Mesendoderm (in vitro differentiated cells): ENCODE data around the gene RAPGEF6.

Experiments
- DNase-seq: peaks from one replicate; pipeline ENCODE4 v3.0.0; 2013
- H2AK5ac ChIP-seq: 2 replicates; pipeline ENCODE4 v1.6.1; 2013; ENCODE audit warnings: low read length, inconsistent platforms
- H2BK120ac ChIP-seq: 2 replicates; pipeline ENCODE4 v1.6.1; 2013; ENCODE audit warnings: low read depth, mild to moderate bottlenecking, low read length, moderate library complexity, mixed read lengths
- H2BK15ac ChIP-seq: replicated peaks from 2 replicates; pipeline ENCODE4 v1.6.1; 2013; ENCODE audit warnings: low read depth, mild to moderate bottlenecking, moderate library complexity
- H2BK5ac ChIP-seq: 2 replicates; pipeline ENCODE4 v1.6.1; 2013; ENCODE audit warnings: low read length, inconsistent platforms
- H3K18ac ChIP-seq: 2 replicates; pipeline ENCODE4 v1.6.1; 2013; ENCODE audit warnings: mild to moderate bottlenecking, low read length, mixed read lengths
- H3K23ac ChIP-seq: one replicate; pipeline ENCODE4 v1.6.1; 2013; ENCODE audit warnings: low read length
- H3K27ac ChIP-seq: 2 replicates; pipeline ENCODE4 v1.5.1; 2013; ENCODE audit warnings: low read depth, mild to moderate bottlenecking, inconsistent platforms, low read length, moderate library complexity
- H3K27me3 ChIP-seq: 2 replicates; pipeline ENCODE4 v1.6.1; 2013; ENCODE audit warnings: low read length, control low read depth, mild to moderate bottlenecking, inconsistent platforms; ENCODE audit not compliant: insufficient read depth, poor library complexity
- H3K36me3 ChIP-seq: 2 replicates; pipeline ENCODE4 v1.6.1; 2013; ENCODE audit warnings: low read length, inconsistent platforms; ENCODE audit not compliant: control insufficient read depth, insufficient read depth
- H3K4ac ChIP-seq: one replicate; pipeline ENCODE4 v1.6.1; 2013; ENCODE audit warnings: low read depth, mild to moderate bottlenecking, low read length, moderate library complexity
- H3K4me1 ChIP-seq: 2 replicates; pipeline ENCODE4 v1.6.1; 2013; ENCODE audit warnings: low read depth, low read length, inconsistent platforms; ENCODE audit not compliant: control insufficient read depth
- H3K4me2 ChIP-seq: 2 replicates; pipeline ENCODE4 v1.6.1; 2013; ENCODE audit warnings: low read length
- H3K4me3 ChIP-seq: 2 replicates; pipeline ENCODE4 v1.5.1; 2013; ENCODE audit warnings: mild to moderate bottlenecking, low read length
- H3K56ac ChIP-seq: one replicate; pipeline ENCODE4 v1.6.1; 2013; ENCODE audit warnings: low read length
- H3K79me1 ChIP-seq: 2 replicates; pipeline ENCODE4 v1.6.1; 2013; ENCODE audit warnings: low read length, inconsistent platforms
- H3K79me2 ChIP-seq: 2 replicates; pipeline ENCODE4 v1.6.1; 2013; ENCODE audit warnings: mild to moderate bottlenecking, low read length; ENCODE audit not compliant: control insufficient read depth, insufficient read depth
- H3K9ac ChIP-seq: 2 replicates; pipeline ENCODE4 v1.6.1; 2013; ENCODE audit warnings: low read length, inconsistent platforms
- H4K5ac ChIP-seq: one replicate; pipeline ENCODE4 v1.6.1; 2013; ENCODE audit warnings: low read length
- H4K8ac ChIP-seq: one replicate; pipeline ENCODE4 v1.6.1; 2013; ENCODE audit warnings: low read depth, mild to moderate bottlenecking, control low read depth, low read length, moderate library complexity
- WGBS: extraction: QIAGEN DNeasy Blood & Tissue Kit; methylation state at CpG from one replicate; pipeline ENCODE4 v1.1.7; 2013; ENCODE audit warnings: low lambda C conversion rate, missing lambda C conversion rate; ENCODE audit not compliant: insufficient coverage; ENCODE audit errors: extremely low coverage; 5-methylcytosine and 5-hydroxymethylcytosine counted together

RAPGEF6 gene

DNA sequence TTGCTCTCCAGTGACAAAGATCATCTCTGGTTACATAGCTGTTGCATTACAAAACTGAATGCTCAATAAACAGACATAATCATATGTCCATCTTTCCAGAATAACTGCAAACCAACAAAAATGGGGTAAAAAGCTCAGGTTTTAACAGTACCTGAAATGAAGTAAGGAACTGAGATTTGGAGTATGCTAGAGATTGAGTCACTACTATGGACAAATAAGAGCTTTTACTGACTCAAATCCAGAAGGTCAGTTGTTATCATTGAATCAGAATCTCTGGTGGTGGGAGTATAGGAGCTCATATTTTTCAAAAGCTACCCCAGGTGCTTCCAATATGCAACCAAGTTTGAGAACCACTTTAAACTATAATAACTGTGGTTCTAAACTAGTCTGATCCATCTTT lies 4.1 kb upstream of the RAPGEF6 start:
- no peak overlapping the region for H4K5ac ChIP-seq
- H2BK5ac ChIP-seq: no peak overlapping the region
- H3K4me2 ChIP-seq: no peak overlapping the region
- H2BK120ac ChIP-seq: no peak overlapping the region
- no peaks in the 10 kb centered on the region for H3K79me1 ChIP-seq
- H3K18ac ChIP-seq: no peak overlapping the region
- H2BK15ac ChIP-seq: no peak overlapping the region
- no peak overlapping the region for H4K8ac ChIP-seq
- H3K23ac ChIP-seq: no peak overlapping the region
- no peak overlapping the region for H3K9ac ChIP-seq
- DNase-seq: no peak
- H3K56ac ChIP-seq: no peak overlapping the region
- no peaks in the 10 kb centered on the region for H3K36me3 ChIP-seq
- peaks cover 6% of the 10 kb centered on the region for H3K79me2 ChIP-seq
- no peaks in the 10 kb centered on the region for H3K4me1 ChIP-seq
- H2AK5ac ChIP-seq: no peak overlapping the region
- no peaks in the 10 kb centered on the region for H3K27me3 ChIP-seq
- no peak overlapping the region for H3K27ac ChIP-seq
- no peak overlapping the region for H3K4me3 ChIP-seq
- no peak overlapping the region for H3K4ac ChIP-seq

DNA sequence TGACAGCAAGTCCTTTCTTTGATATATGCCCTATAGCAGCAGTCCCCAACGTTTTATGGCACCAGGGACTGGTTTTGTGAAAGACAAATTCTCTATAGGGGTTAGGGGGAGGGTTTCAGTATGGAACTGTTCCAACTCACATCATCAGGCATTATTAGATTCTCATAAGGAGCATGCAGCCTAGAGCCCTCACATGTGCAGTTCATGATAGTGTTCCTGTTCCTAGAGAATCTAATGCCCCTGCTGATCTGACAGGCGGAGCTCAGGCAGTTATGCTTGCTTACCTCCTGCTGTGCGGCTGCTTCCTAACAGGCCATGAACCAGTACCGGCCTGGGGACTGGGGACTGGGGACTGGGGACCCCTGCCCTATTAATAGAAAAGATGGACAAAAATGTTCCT lies 2.7 kb upstream of the RAPGEF6 start:
- no peak overlapping the region for H3K9ac ChIP-seq
- no CpG with 5 or more reads among the region's 4 CpGs for WGBS
- no peaks in the 10 kb centered on the region for H3K27me3 ChIP-seq
- H4K5ac ChIP-seq: no peak overlapping the region
- H3K36me3 ChIP-seq: no peaks in the 10 kb centered on the region
- H3K4me1 ChIP-seq: peaks cover 1% of the 10 kb centered on the region
- peaks cover 1% of the 10 kb centered on the region for H3K79me1 ChIP-seq
- H2BK120ac ChIP-seq: no peak overlapping the region
- no peak for DNase-seq
- H3K56ac ChIP-seq: no peak overlapping the region
- no peak overlapping the region for H3K27ac ChIP-seq
- no peak overlapping the region for H3K4me2 ChIP-seq
- no peak overlapping the region for H3K18ac ChIP-seq
- no peak overlapping the region for H3K23ac ChIP-seq
- H2BK15ac ChIP-seq: no peak overlapping the region
- no peak overlapping the region for H3K4ac ChIP-seq
- no peak overlapping the region for H2BK5ac ChIP-seq
- H2AK5ac ChIP-seq: no peak overlapping the region
- no peak overlapping the region for H3K4me3 ChIP-seq
- no peak overlapping the region for H4K8ac ChIP-seq
- peaks cover 19% of the 10 kb centered on the region for H3K79me2 ChIP-seq

DNA sequence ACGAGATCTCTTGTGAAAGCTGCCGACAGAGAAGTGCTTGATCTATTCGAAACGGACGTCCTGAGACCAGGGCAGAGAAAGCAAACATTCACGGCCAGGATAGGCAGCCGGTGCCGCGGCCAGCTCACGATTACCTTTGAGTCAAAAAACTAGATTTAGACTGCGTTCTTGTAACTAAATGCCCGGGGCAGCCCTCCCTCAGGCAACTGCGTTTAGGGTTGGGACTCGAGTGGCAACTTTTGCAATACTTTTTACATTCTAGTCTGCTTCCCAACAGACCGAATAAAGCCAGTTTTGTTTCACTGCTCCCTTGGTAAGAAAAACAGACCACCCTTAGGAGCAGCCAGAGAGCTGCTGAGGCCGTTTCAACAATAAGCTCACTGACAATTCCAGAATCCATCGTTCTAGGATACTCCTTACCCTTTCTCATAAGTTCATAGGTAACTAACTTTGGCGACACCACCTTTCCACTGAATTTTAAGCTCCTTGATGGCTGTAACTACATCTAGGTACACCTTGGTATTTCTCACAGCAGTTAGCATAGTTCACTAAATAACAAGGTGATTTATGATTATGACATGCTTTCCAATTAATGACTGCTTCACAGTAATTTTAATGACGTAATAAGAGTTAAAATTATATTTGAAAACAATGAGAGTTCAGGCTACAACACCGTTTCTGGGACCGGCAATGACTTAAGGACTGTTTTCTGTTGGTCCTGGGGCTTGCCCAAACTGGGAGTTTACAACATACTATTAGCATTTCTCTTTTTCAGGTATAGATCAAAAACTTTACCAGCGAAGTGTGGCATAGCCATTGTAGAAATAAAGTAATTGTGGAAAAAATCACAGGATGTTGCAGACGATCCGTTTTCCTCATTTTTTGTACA lies 899 bp upstream of the RAPGEF6 start:
- H2BK120ac ChIP-seq: no peak overlapping the region
- WGBS: no CpG with 5 or more reads among the region's 24 CpGs
- H3K9ac ChIP-seq: peak overlapping the region; percentile 73
- peaks cover 1% of the 10 kb centered on the region for H3K4me1 ChIP-seq
- peak overlapping the region; percentile 77 for H3K4me2 ChIP-seq
- H3K23ac ChIP-seq: peak overlapping the region; percentile 48
- H4K5ac ChIP-seq: no peak overlapping the region
- peak overlapping the region; percentile 97 for H3K18ac ChIP-seq
- H2AK5ac ChIP-seq: no peak overlapping the region
- H3K27me3 ChIP-seq: no peaks in the 10 kb centered on the region
- H2BK5ac ChIP-seq: no peak overlapping the region
- H3K56ac ChIP-seq: peak overlapping the region; percentile 94
- H3K79me1 ChIP-seq: peaks cover 3% of the 10 kb centered on the region
- H4K8ac ChIP-seq: peak overlapping the region; percentile 81
- peaks cover 34% of the 10 kb centered on the region for H3K79me2 ChIP-seq
- DNase-seq: no peak
- peak overlapping the region; percentile 62 for H3K4me3 ChIP-seq
- H3K27ac ChIP-seq: peak overlapping the region; percentile 97
- peak overlapping the region; percentile 98 for H3K4ac ChIP-seq
- no peaks in the 10 kb centered on the region for H3K36me3 ChIP-seq
- no peak overlapping the region for H2BK15ac ChIP-seq

DNA sequence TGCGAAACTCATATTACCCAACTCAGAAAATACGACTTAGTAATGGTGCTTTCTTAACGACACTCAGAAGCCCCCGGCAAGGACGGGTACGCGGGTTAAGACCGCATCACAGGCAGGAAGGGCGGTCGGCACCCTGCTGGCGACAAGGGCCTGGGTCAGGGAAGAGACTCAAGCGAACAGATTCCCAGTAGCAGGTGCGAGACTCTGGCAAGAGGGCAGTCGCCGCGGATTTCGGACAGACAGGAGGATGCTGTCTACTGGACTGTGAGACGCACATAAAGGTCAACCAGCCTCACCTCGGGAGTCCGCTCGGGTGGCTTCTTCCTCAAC lies 398 bp downstream of the RAPGEF6 start:
- H3K18ac ChIP-seq: peak overlapping the region; percentile 71
- DNase-seq: peak; percentile 90
- H3K4me2 ChIP-seq: peak overlapping the region; percentile 74
- H3K36me3 ChIP-seq: no peaks in the 10 kb centered on the region
- H3K79me2 ChIP-seq: peaks cover 45% of the 10 kb centered on the region
- peaks cover 3% of the 10 kb centered on the region for H3K79me1 ChIP-seq
- no peak overlapping the region for H2AK5ac ChIP-seq
- no peak overlapping the region for H2BK15ac ChIP-seq
- peaks cover 1% of the 10 kb centered on the region for H3K4me1 ChIP-seq
- H3K27ac ChIP-seq: peak overlapping the region; percentile 80
- WGBS: no CpG with 5 or more reads among the region's 21 CpGs
- H2BK5ac ChIP-seq: peak overlapping the region; percentile 76
- no peak overlapping the region for H4K8ac ChIP-seq
- H3K4me3 ChIP-seq: peak overlapping the region; percentile 97
- no peaks in the 10 kb centered on the region for H3K27me3 ChIP-seq
- H4K5ac ChIP-seq: no peak overlapping the region
- H3K4ac ChIP-seq: no peak overlapping the region
- H3K23ac ChIP-seq: peak overlapping the region; percentile 61
- H3K9ac ChIP-seq: peak overlapping the region; percentile 96
- H2BK120ac ChIP-seq: no peak overlapping the region
- H3K56ac ChIP-seq: peak overlapping the region; percentile 99

DNA sequence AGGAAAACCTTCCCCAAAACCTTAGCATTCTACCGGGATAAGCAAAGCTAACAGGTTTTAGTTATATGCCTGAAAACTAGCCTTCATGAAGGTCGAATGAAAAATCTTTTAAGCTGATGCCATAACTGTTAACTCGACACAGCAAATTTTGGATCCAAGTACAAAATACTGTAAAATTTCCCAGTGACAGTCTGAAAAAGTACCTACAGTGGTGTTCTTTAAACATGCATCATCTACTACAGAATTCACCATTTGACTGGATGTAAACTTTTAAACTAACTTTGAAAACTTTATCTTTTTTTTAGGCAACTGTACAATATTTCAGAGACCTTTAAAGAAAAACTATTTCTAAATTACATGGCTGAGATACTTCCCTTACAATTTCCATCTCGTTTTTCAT lies 791 bp downstream of the RAPGEF6 start:
- no peaks in the 10 kb centered on the region for H3K36me3 ChIP-seq
- peak overlapping the region; percentile 97 for H3K4me3 ChIP-seq
- H2BK120ac ChIP-seq: no peak overlapping the region
- H2BK15ac ChIP-seq: no peak overlapping the region
- H3K18ac ChIP-seq: no peak overlapping the region
- H3K4me2 ChIP-seq: peak overlapping the region; percentile 74
- H4K5ac ChIP-seq: no peak overlapping the region
- no peaks in the 10 kb centered on the region for H3K27me3 ChIP-seq
- H2AK5ac ChIP-seq: no peak overlapping the region
- H3K79me2 ChIP-seq: peaks cover 49% of the 10 kb centered on the region
- no peak overlapping the region for H2BK5ac ChIP-seq
- H3K27ac ChIP-seq: no peak overlapping the region
- H3K23ac ChIP-seq: no peak overlapping the region
- peak overlapping the region; percentile 96 for H3K9ac ChIP-seq
- H3K79me1 ChIP-seq: peaks cover 3% of the 10 kb centered on the region
- H3K56ac ChIP-seq: peak overlapping the region; percentile 99
- H3K4me1 ChIP-seq: peaks cover 1% of the 10 kb centered on the region
- WGBS: no CpG with 5 or more reads among the region's 4 CpGs
- DNase-seq: no peak
- no peak overlapping the region for H3K4ac ChIP-seq
- no peak overlapping the region for H4K8ac ChIP-seq

DNA sequence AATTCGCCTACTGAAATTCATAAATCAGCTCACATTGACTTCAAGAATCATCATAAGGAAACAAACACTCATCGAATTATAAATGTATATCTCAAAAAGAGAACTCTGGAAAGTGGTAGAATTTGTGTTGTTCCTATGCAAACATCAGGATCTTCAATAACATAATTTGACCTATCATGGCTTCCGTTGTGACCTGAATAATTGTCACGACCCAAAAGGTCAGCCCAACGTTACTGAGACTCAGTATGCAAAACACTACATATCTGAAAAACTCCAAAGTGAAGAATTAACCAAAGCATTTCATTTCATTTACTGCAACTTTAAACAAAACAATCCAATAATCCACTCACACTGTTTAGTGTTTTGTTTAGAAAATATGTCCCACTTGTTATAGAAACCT lies 1.2 kb downstream of the RAPGEF6 start:
- H2AK5ac ChIP-seq: no peak overlapping the region
- H4K8ac ChIP-seq: no peak overlapping the region
- H4K5ac ChIP-seq: no peak overlapping the region
- H3K27ac ChIP-seq: no peak overlapping the region
- peaks cover 3% of the 10 kb centered on the region for H3K79me1 ChIP-seq
- H3K27me3 ChIP-seq: no peaks in the 10 kb centered on the region
- no peak overlapping the region for H3K4ac ChIP-seq
- no peaks in the 10 kb centered on the region for H3K36me3 ChIP-seq
- peak overlapping the region; percentile 31 for H3K4me2 ChIP-seq
- no peak overlapping the region for H2BK120ac ChIP-seq
- H3K18ac ChIP-seq: no peak overlapping the region
- peak overlapping the region; percentile 96 for H3K9ac ChIP-seq
- H3K79me2 ChIP-seq: peaks cover 53% of the 10 kb centered on the region
- H3K4me3 ChIP-seq: no peak overlapping the region
- peak overlapping the region; percentile 30 for H3K56ac ChIP-seq
- H3K23ac ChIP-seq: no peak overlapping the region
- DNase-seq: no peak
- H2BK15ac ChIP-seq: no peak overlapping the region
- H3K4me1 ChIP-seq: peaks cover 1% of the 10 kb centered on the region
- WGBS: no CpG with 5 or more reads among the region's 5 CpGs
- no peak overlapping the region for H2BK5ac ChIP-seq
